ENCODE results near the gene CDH4. TPM values are rescaled to one million over a fixed set of nuclear protein-coding genes. Genes with fewer than 3 reads are reported as not detected.

CDH4 gene
- polyA plus RNA-seq, 1 donor (not counting 4 experiments of a cell fraction or from before 2014, with no cell fraction given): 2.2 TPM

- no peaks in the 10 kb centered on the region for H3K79me2 ChIP-seq (ENCODE audit: control insufficient read depth, insufficient read depth, low read length)
- no peak for FAIRE-seq
Measured at GRCh38 chr20:61558726-61559125, 306.7 kb downstream of the CDH4 start.

GRCh38 chr20:61559706-61560315, 307.8 kb downstream of the CDH4 start:
- Histone ChIP-seq H3K4me2 (ENCODE audit: control insufficient read depth, extremely low read depth, insufficient read depth, low read depth, low read length) (no peak overlapping the region), H3K4me3 (ENCODE audit: control insufficient read depth in 2 of 3, extremely low read depth in 1 of 3, insufficient read depth in 2 of 3, low read depth in 1 of 3, low read length in 3 of 3) (no peak overlapping the region), H3K36me3 (ENCODE audit: control insufficient read depth in 2 of 2, extremely low read depth in 1 of 2, insufficient read depth in 2 of 2, low read length in 2 of 2) (no peaks in the 10 kb centered on the region), H2AFZ (ENCODE audit: control insufficient read depth, low read length) (no peak overlapping the region), H3K27ac (ENCODE audit: control insufficient read depth, insufficient read depth, low read length) (no peak overlapping the region), H3K9me3 (ENCODE audit: control insufficient read depth, low read depth, low read length) (no peaks in the 10 kb centered on the region), H3K4me1 (ENCODE audit: control insufficient read depth, extremely low read depth, insufficient read depth, low read length) (peaks cover 19% of the 10 kb centered on the region), H3K9me1 (ENCODE audit: control insufficient read depth, extremely low read depth, insufficient read depth, low read length) (peaks cover 7% of the 10 kb centered on the region), H3K79me2 (ENCODE audit: control insufficient read depth, insufficient read depth, low read length) (no peaks in the 10 kb centered on the region), H4K20me1 (ENCODE audit: control insufficient read depth, extremely low read depth, insufficient read depth, low read length) (peaks cover 6% of the 10 kb centered on the region), H3K27me3 (ENCODE audit: control insufficient read depth, extremely low read depth, insufficient read depth, low read length) (no peaks in the 10 kb centered on the region), H3K9ac (ENCODE audit: control insufficient read depth, extremely low read depth, insufficient read depth, low read length) (no peak overlapping the region)
- FAIRE-seq (no peak), DNase-seq (ENCODE audit: low read depth, low spot score) (no peak)
- dilution Hi-C loops (cut with MboI; ENCODE audit: extremely low pct_ligation_motif_present, low sequenced_read_pairs): no loop called here
- no peak for TF ChIP-seq EZH2 (IDR thresholded peaks at IDR 0.05; ENCODE audit: low read length)
- no peak for TF ChIP-seq CTCF (optimal IDR thresholded peaks at IDR 0.05 in 1 of 3, IDR thresholded peaks at IDR 0.05 in 1 of 3, conservative IDR thresholded peaks at IDR 0.05 in 1 of 3; ENCODE audit: extremely low read depth in 1 of 3, insufficient read depth in 2 of 3, low read length in 3 of 3)

More at GRCh38 chr20:61558726-61559125, 306.7 kb downstream of the CDH4 start:
- H3K27ac ChIP-seq (ENCODE audit: control insufficient read depth, insufficient read depth, low read length): no peak overlapping the region
- no peaks in the 10 kb centered on the region for H3K36me3 ChIP-seq (ENCODE audit: control insufficient read depth in 2 of 2, extremely low read depth in 1 of 2, insufficient read depth in 2 of 2, low read length in 2 of 2)
- no peak overlapping the region for H3K9ac ChIP-seq (ENCODE audit: control insufficient read depth, extremely low read depth, insufficient read depth, low read length)
- peaks cover 19% of the 10 kb centered on the region for H3K4me1 ChIP-seq (ENCODE audit: control insufficient read depth, extremely low read depth, insufficient read depth, low read length)
- no peak overlapping the region for H2AFZ ChIP-seq (ENCODE audit: control insufficient read depth, low read length)
- TF ChIP-seq CTCF (optimal IDR thresholded peaks at IDR 0.05 in 1 of 3, IDR thresholded peaks at IDR 0.05 in 1 of 3, conservative IDR thresholded peaks at IDR 0.05 in 1 of 3; ENCODE audit: extremely low read depth in 1 of 3, insufficient read depth in 2 of 3, low read length in 3 of 3): no peak
- TF ChIP-seq EZH2 (IDR thresholded peaks at IDR 0.05; ENCODE audit: low read length): no peak
- no peak overlapping the region for H3K4me3 ChIP-seq (ENCODE audit: control insufficient read depth in 2 of 3, extremely low read depth in 1 of 3, insufficient read depth in 2 of 3, low read depth in 1 of 3, low read length in 3 of 3)
- H3K9me1 ChIP-seq (ENCODE audit: control insufficient read depth, extremely low read depth, insufficient read depth, low read length): peaks cover 7% of the 10 kb centered on the region
- no peak for DNase-seq (ENCODE audit: low read depth, low spot score)
- dilution Hi-C loops (cut with MboI; ENCODE audit: extremely low pct_ligation_motif_present, low sequenced_read_pairs): no loop called here
- peaks cover 6% of the 10 kb centered on the region for H4K20me1 ChIP-seq (ENCODE audit: control insufficient read depth, extremely low read depth, insufficient read depth, low read length)
- H3K4me2 ChIP-seq (ENCODE audit: control insufficient read depth, extremely low read depth, insufficient read depth, low read depth, low read length): no peak overlapping the region
- H3K9me3 ChIP-seq (ENCODE audit: control insufficient read depth, low read depth, low read length): no peaks in the 10 kb centered on the region
- no peaks in the 10 kb centered on the region for H3K27me3 ChIP-seq (ENCODE audit: control insufficient read depth, extremely low read depth, insufficient read depth, low read length)

All from keratinocyte (primary cell).